ENCODE measurements around the gene NFIX.

NFIX gene

GRCh38 chr19:13024951-13025697, 29.8 kb downstream of the NFIX start:
- Histone ChIP-seq H3K4me1 (ENCODE audit: control insufficient read depth, insufficient read depth, low read length) (peaks cover 65% of the 10 kb centered on the region), H3K27me3 (ENCODE audit: control insufficient read depth, insufficient read depth, low read length) (no peaks in the 10 kb centered on the region), H3K27ac (ENCODE audit: low read depth, low read length) (peak overlapping the region; percentile 76), H3K4me3 (ENCODE audit: low read length) (peak overlapping the region; percentile 77), H3K9ac (ENCODE audit: low read length) (peak overlapping the region; percentile 27), H3K36me3 (ENCODE audit: control insufficient read depth, insufficient read depth, low read length) (no peaks in the 10 kb centered on the region)

- peak overlapping the region; percentile 77 for H3K4me3 ChIP-seq (ENCODE audit: low read length)
- H3K36me3 ChIP-seq (ENCODE audit: control insufficient read depth, insufficient read depth, low read length) = no peaks in the 10 kb centered on the region
- H3K9ac ChIP-seq (ENCODE audit: low read length) = peak overlapping the region; percentile 35
- peak overlapping the region; percentile 76 for H3K27ac ChIP-seq (ENCODE audit: low read depth, low read length)
- no peaks in the 10 kb centered on the region for H3K27me3 ChIP-seq (ENCODE audit: control insufficient read depth, insufficient read depth, low read length)
- peaks cover 61% of the 10 kb centered on the region for H3K4me1 ChIP-seq (ENCODE audit: control insufficient read depth, insufficient read depth, low read length)
Measured at GRCh38 chr19:13025819-13026456, 30.7 kb downstream of the NFIX start.

GRCh38 chr19:13026462-13027370, 31.4 kb downstream of the NFIX start:
- no peaks in the 10 kb centered on the region for H3K27me3 ChIP-seq (ENCODE audit: control insufficient read depth, insufficient read depth, low read length)
- H3K4me1 ChIP-seq (ENCODE audit: control insufficient read depth, insufficient read depth, low read length) = peaks cover 61% of the 10 kb centered on the region
- no peak overlapping the region for H3K9ac ChIP-seq (ENCODE audit: low read length)
- peak overlapping the region; percentile 76 for H3K27ac ChIP-seq (ENCODE audit: low read depth, low read length)
- no peaks in the 10 kb centered on the region for H3K36me3 ChIP-seq (ENCODE audit: control insufficient read depth, insufficient read depth, low read length)
- H3K4me3 ChIP-seq (ENCODE audit: low read length) = peak overlapping the region; percentile 77

GRCh38 chr19:13027557-13027956, 32.3 kb downstream of the NFIX start:
- Histone ChIP-seq H3K27ac (ENCODE audit: low read depth, low read length) (no peak overlapping the region), H3K4me3 (ENCODE audit: low read length) (peak overlapping the region; percentile 16), H3K36me3 (ENCODE audit: control insufficient read depth, insufficient read depth, low read length) (no peaks in the 10 kb centered on the region), H3K9ac (ENCODE audit: low read length) (no peak overlapping the region), H3K4me1 (ENCODE audit: control insufficient read depth, insufficient read depth, low read length) (peaks cover 59% of the 10 kb centered on the region), H3K27me3 (ENCODE audit: control insufficient read depth, insufficient read depth, low read length) (no peaks in the 10 kb centered on the region)

GRCh38 chr19:13028027-13028426, 32.8 kb downstream of the NFIX start:
- Histone ChIP-seq H3K27me3 (ENCODE audit: control insufficient read depth, insufficient read depth, low read length) (no peaks in the 10 kb centered on the region), H3K9ac (ENCODE audit: low read length) (no peak overlapping the region), H3K4me3 (ENCODE audit: low read length) (no peak overlapping the region), H3K36me3 (ENCODE audit: control insufficient read depth, insufficient read depth, low read length) (no peaks in the 10 kb centered on the region), H3K4me1 (ENCODE audit: control insufficient read depth, insufficient read depth, low read length) (peaks cover 63% of the 10 kb centered on the region), H3K27ac (ENCODE audit: low read depth, low read length) (no peak overlapping the region)

- H3K9ac ChIP-seq (ENCODE audit: low read length) = no peak overlapping the region
- H3K27ac ChIP-seq (ENCODE audit: low read depth, low read length) = peak overlapping the region; percentile 49
- peaks cover 72% of the 10 kb centered on the region for H3K4me1 ChIP-seq (ENCODE audit: control insufficient read depth, insufficient read depth, low read length)
- no peak overlapping the region for H3K4me3 ChIP-seq (ENCODE audit: low read length)
- no peaks in the 10 kb centered on the region for H3K36me3 ChIP-seq (ENCODE audit: control insufficient read depth, insufficient read depth, low read length)
- no peaks in the 10 kb centered on the region for H3K27me3 ChIP-seq (ENCODE audit: control insufficient read depth, insufficient read depth, low read length)
Measured at GRCh38 chr19:13029301-13029880, 34.1 kb downstream of the NFIX start.

- peak overlapping the region; percentile 49 for H3K27ac ChIP-seq (ENCODE audit: low read depth, low read length)
- H3K9ac ChIP-seq (ENCODE audit: low read length) = no peak overlapping the region
- no peaks in the 10 kb centered on the region for H3K27me3 ChIP-seq (ENCODE audit: control insufficient read depth, insufficient read depth, low read length)
- no peak overlapping the region for H3K4me3 ChIP-seq (ENCODE audit: low read length)
- no peaks in the 10 kb centered on the region for H3K36me3 ChIP-seq (ENCODE audit: control insufficient read depth, insufficient read depth, low read length)
- peaks cover 72% of the 10 kb centered on the region for H3K4me1 ChIP-seq (ENCODE audit: control insufficient read depth, insufficient read depth, low read length)
Measured at GRCh38 chr19:13029893-13030292, 34.6 kb downstream of the NFIX start.

- Histone ChIP-seq H3K4me3 (ENCODE audit: low read length) (peak overlapping the region; percentile 25), H3K27me3 (ENCODE audit: control insufficient read depth, insufficient read depth, low read length) (no peaks in the 10 kb centered on the region), H3K36me3 (ENCODE audit: control insufficient read depth, insufficient read depth, low read length) (no peaks in the 10 kb centered on the region), H3K9ac (ENCODE audit: low read length) (no peak overlapping the region), H3K4me1 (ENCODE audit: control insufficient read depth, insufficient read depth, low read length) (peaks cover 66% of the 10 kb centered on the region), H3K27ac (ENCODE audit: low read depth, low read length) (peak overlapping the region; percentile 46)
Measured at GRCh38 chr19:13031917-13032623, 36.8 kb downstream of the NFIX start.

GRCh38 chr19:13032837-13033236, 37.6 kb downstream of the NFIX start:
- Histone ChIP-seq H3K4me1 (ENCODE audit: control insufficient read depth, insufficient read depth, low read length) (peaks cover 67% of the 10 kb centered on the region), H3K4me3 (ENCODE audit: low read length) (no peak overlapping the region), H3K27ac (ENCODE audit: low read depth, low read length) (peak overlapping the region; percentile 46), H3K36me3 (ENCODE audit: control insufficient read depth, insufficient read depth, low read length) (no peaks in the 10 kb centered on the region), H3K27me3 (ENCODE audit: control insufficient read depth, insufficient read depth, low read length) (no peaks in the 10 kb centered on the region), H3K9ac (ENCODE audit: low read length) (no peak overlapping the region)

GRCh38 chr19:13033244-13033643, 38.0 kb downstream of the NFIX start:
- no peak overlapping the region for H3K4me3 ChIP-seq (ENCODE audit: low read length)
- H3K4me1 ChIP-seq (ENCODE audit: control insufficient read depth, insufficient read depth, low read length) = peaks cover 70% of the 10 kb centered on the region
- peak overlapping the region; percentile 67 for H3K27ac ChIP-seq (ENCODE audit: low read depth, low read length)
- H3K27me3 ChIP-seq (ENCODE audit: control insufficient read depth, insufficient read depth, low read length) = no peaks in the 10 kb centered on the region
- no peaks in the 10 kb centered on the region for H3K36me3 ChIP-seq (ENCODE audit: control insufficient read depth, insufficient read depth, low read length)
- no peak overlapping the region for H3K9ac ChIP-seq (ENCODE audit: low read length)

GRCh38 chr19:13033819-13034611, 38.7 kb downstream of the NFIX start:
- H3K9ac ChIP-seq (ENCODE audit: low read length) = peak overlapping the region; percentile 12
- no peaks in the 10 kb centered on the region for H3K27me3 ChIP-seq (ENCODE audit: control insufficient read depth, insufficient read depth, low read length)
- peaks cover 78% of the 10 kb centered on the region for H3K4me1 ChIP-seq (ENCODE audit: control insufficient read depth, insufficient read depth, low read length)
- peak overlapping the region; percentile 40 for H3K4me3 ChIP-seq (ENCODE audit: low read length)
- H3K27ac ChIP-seq (ENCODE audit: low read depth, low read length) = peak overlapping the region; percentile 67
- peaks cover 3% of the 10 kb centered on the region for H3K36me3 ChIP-seq (ENCODE audit: control insufficient read depth, insufficient read depth, low read length)
